Measurements from ENCODE around the gene CT45A1.
A peak's percentile ranks its signal among the peaks of the same experiment; 100 is the strongest.
"Not testable (repeated sequence)": the region's sequence is repeated elsewhere in the genome, so short reads cannot be mapped to it uniquely, and the experiment has no call there.

CT45A1 gene

DNA sequence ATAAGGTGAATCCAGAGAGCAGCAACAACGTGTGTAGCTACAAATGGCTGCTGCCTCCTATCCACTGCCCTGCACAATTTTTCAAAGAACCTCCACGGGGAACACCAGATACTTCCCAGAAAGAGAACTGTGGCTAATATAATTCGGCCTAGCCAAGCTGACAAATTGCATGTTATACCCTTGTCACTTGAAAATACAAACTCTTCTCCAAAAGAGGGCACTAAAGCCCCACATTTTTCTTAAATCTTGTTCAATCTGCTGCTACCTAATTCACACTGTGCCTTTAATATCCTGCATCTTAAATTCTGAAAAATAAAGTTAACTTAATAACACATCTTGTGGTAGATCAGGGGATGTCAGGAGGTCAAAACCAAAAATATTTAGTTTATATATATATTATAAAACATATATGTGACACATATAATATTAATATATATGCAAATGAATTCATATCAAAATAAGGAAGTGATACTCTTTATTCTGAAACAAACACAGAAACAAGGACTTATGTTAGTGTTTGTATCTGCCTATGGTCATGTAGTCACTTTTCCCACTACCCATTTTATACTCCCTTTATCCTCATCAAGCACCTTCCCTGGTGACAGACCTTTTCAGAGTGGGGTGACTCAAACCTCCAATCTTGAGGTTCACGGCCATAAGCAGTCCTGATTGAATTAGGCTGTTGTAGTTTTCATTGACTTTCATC is 24.1 kb downstream of the CT45A1 start:
- TF ChIP-seq, protein P1, sequence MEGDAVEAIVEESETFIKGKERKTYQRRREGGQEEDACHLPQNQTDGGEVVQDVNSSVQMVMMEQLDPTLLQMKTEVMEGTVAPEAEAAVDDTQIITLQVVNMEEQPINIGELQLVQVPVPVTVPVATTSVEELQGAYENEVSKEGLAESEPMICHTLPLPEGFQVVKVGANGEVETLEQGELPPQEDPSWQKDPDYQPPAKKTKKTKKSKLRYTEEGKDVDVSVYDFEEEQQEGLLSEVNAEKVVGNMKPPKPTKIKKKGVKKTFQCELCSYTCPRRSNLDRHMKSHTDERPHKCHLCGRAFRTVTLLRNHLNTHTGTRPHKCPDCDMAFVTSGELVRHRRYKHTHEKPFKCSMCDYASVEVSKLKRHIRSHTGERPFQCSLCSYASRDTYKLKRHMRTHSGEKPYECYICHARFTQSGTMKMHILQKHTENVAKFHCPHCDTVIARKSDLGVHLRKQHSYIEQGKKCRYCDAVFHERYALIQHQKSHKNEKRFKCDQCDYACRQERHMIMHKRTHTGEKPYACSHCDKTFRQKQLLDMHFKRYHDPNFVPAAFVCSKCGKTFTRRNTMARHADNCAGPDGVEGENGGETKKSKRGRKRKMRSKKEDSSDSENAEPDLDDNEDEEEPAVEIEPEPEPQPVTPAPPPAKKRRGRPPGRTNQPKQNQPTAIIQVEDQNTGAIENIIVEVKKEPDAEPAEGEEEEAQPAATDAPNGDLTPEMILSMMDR (IDR thresholded peaks at IDR 0.05; ENCODE audit: insufficient read depth, low read depth, low read length, missing control alignments) = no peak
- no peak overlapping the region for H3K4me3 ChIP-seq (ENCODE audit: low read length)
- DNase-seq (ENCODE audit: low read depth) = peak; percentile 2

DNA sequence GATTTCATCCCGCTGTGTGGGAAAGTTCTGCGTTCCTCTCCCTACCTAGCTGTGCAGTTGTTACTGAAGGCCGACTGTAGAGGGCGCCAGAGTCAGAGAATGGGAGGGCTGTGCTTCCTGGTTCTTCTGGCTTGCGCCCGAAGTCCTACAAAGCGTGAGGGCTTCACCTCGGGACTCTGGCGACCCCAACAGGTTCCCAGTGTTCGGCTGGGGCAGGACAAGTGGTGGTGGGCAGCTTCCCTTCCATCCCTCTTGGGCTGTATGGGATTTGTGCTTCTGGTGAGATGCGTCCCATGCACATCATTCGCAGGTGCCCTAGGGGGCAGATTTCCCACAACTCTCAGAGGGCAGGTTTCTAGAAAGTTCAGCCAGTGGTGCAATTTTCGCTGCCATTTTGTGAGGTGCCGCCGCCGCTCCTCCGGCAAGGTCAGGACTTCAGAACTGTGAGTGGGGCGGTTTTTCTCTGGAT is 27.3 kb downstream of the CT45A1 start:
- H3K4me3 ChIP-seq (ENCODE audit: low read length) = no peak overlapping the region
- TF ChIP-seq, protein P1 (IDR thresholded peaks at IDR 0.05; ENCODE audit: insufficient read depth, low read depth, low read length, missing control alignments) = no peak
- DNase-seq (ENCODE audit: low read depth) = no peak

DNA sequence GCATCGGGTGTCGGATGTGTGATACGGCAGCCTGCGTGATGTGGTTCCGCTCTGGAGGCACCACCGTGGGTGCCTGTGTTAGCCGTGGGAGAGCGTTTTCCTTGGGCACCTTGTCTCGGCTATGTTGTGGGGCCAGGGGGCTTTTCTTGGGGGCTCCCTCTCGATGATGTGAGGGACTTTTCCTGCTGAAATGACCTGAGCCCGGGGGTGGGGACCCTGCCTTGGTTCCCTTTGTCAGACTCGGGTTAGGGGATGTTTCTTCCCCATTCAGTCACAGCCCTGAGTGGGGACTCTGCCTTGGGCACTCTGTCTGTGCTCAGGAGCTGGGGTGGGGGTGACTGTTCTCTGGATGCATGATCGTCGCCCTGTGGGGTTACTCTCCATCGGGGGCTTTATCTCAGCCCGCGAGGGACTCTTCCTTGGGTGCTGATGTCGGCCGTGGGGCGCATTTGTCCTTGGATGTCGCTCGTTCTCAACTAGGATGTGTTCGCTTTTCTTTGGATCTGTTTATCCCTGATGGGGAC is 27.8 kb downstream of the CT45A1 start:
- no peak for DNase-seq (ENCODE audit: low read depth)
- TF ChIP-seq, protein P1 (IDR thresholded peaks at IDR 0.05; ENCODE audit: insufficient read depth, low read depth, low read length, missing control alignments) = no peak
- H3K4me3 ChIP-seq (ENCODE audit: low read length) = no peak overlapping the region

DNA sequence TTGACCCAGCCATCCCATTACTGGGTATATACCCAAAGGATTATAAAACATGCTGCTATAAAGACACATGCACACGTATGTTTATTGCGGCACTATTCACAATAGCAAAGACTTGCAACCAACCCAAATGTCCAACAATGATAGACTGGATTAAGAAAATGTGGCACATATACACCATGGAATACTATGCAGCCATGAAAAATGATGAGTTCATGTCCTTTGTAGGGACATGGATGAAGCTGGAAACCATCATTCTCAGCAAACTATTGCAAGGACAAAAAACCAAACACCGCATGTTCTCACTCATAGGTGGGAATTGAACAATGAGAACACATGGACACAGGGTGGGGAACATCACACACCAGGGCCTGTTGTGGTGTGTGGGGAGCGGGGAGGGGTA is 31.3 kb downstream of the CT45A1 start:
- not testable (repeated sequence) for DNase-seq (ENCODE audit: low read depth); H3K4me3 ChIP-seq (ENCODE audit: low read length)

DNA sequence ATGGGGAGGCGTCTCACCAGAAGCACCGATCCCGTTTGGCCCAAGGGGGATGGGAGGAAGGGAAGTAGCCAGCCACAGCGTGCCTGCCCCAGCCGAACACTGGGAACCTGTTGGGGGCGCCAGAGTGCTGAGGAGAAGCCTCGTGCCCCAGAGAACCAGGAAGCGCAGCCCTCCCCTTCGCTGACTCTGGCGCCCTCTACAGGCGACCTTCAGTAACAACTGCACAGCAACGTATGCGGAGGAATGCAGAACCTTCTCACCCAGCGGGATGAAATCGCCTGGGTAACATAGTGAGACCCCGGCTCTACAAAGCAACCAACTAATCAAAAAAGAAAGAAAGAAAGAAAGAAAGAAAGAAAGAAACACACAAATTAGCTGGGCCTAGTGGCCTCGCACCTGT is 54.7 kb downstream of the CT45A1 start, which contains the start of gene CT45A3:
Gene CT45A3, minus strand, starts transcription at position 101 of the 400 bp plus-strand sequence. CDS start 3,747 bp downstream, outside the sequence.
- H3K4me3 ChIP-seq (ENCODE audit: low read length); DNase-seq (ENCODE audit: low read depth): not testable (repeated sequence)

Data from epithelial cell of esophagus (primary cell).